Activated naive CD4-positive, alpha-beta T cell treated with anti-CD3 and anti-CD28 coated beads, Interleukin-2, amount 50 U/mL, for 24 hours (primary cell): ENCODE measurements around the gene RCL1.
"Not testable (repeated sequence)": the region's sequence is repeated elsewhere in the genome, so short reads cannot be mapped to it uniquely, and the experiment has no call there.

Experiments used
- H3K27ac Mint-ChIP-seq: one replicate; pipeline ENCODE4 v1.8.0; 2021; ENCODE audit warnings: mild to moderate bottlenecking, mixed read lengths
- H3K27me3 Mint-ChIP-seq: one replicate; pipeline ENCODE4 v1.8.0; 2021; ENCODE audit warnings: mixed read lengths
- H3K36me3 Mint-ChIP-seq: one replicate; pipeline ENCODE4 v1.8.0; 2021; ENCODE audit warnings: mixed read lengths
- H3K4me1 Mint-ChIP-seq: one replicate; pipeline ENCODE4 v1.8.0; 2021; ENCODE audit warnings: mixed read lengths
- H3K4me3 Mint-ChIP-seq: one replicate; pipeline ENCODE4 v1.8.0; 2021; ENCODE audit warnings: mild to moderate bottlenecking, mixed read lengths
- H3K9me3 Mint-ChIP-seq: one replicate; pipeline ENCODE4 v1.8.0; 2021; ENCODE audit warnings: mixed read lengths

RCL1 gene, protein sequence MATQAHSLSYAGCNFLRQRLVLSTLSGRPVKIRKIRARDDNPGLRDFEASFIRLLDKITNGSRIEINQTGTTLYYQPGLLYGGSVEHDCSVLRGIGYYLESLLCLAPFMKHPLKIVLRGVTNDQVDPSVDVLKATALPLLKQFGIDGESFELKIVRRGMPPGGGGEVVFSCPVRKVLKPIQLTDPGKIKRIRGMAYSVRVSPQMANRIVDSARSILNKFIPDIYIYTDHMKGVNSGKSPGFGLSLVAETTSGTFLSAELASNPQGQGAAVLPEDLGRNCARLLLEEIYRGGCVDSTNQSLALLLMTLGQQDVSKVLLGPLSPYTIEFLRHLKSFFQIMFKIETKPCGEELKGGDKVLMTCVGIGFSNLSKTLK

DNA sequence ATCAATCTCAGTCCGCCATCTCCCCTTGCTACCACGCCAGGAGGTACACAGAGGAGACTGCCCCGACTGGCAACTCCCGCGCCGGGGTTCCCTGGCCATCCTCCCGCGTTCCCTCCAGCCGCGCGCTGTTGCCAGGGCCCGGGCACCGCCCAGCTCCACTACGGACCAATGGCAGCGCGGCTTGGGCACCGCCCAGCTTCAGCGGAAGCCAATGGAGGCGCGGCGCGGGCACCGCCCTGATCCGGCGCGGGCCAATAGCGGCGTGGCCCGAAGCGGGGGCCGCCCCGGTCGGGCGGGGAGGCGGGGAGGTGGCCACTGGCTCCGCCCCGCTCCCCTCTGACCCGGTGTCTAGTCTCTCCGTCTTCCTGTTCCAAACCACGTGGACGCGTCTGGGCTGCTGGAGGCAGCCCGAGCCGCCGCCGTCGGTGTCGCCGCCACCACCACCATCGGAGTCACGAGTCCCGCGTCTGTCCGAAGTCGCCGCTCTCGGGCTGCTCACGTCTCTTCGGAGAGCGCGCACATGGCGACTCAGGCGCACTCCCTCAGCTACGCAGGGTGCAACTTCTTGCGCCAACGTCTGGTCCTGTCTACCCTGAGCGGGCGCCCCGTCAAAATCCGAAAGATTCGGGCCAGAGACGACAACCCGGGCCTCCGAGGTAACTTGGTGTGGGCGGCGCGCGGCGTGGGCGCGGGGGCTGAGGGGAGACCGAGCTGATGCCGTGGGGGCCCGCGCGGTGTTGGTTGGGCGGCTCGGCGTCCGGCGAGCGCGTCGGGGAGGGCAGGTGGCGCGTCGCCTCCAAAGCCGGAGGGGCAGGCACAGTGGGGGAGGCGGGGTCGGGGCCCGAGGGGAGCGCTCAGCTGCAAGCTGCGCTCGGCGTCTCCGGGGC, at the start of gene RCL1:
TSS of gene RCL1 (plus strand) at position 373 of the 887 bp plus-strand sequence. CDS start at position 521, 148 bp downstream.
- peaks cover 10% of the 10 kb centered on the region for H3K36me3 Mint-ChIP-seq
- H3K27me3 Mint-ChIP-seq: no peaks in the 10 kb centered on the region
- peak within 1 kb of the TSS; percentile 97 for H3K27ac Mint-ChIP-seq
- H3K4me1 Mint-ChIP-seq: peaks cover 51% of the 10 kb centered on the region
- no peaks in the 10 kb centered on the region for H3K9me3 Mint-ChIP-seq
- H3K4me3 Mint-ChIP-seq: peak within 1 kb of the TSS; percentile 91

DNA sequence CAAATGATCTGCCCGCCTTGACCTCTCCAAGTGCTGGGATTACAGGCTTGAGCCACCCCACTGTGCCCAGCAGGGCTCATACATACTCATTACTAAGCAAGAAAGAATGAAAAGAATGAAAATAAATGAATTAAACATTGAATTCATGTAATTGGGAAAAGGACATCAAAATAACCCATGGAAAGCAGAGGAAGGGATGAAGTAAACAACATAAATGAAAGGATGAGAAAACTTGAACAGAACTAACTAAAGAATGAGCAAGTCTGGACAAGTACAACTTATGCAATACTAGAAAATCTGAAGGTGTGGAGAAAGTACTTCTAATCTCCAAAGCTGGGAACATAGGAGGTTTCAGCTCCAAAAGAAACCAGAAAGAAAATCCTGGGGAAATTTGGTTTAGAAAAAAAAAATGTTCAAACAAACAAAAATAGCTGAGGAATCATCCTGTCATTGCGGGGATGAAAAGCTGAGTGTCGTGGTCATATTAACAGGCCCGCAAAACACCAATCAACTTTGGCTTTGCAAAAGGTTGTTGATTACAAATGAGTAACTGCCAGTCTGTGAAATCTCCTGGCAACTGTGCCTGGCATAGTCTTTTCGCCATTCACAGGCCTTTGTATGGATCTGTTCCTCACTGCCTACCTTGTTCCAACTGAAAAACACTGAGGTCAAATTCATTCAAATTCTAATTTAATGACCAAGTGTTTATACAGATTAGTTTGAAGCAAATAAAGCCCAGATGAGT, 49.4 kb upstream of the RCL1 start:
- Mint-ChIP-seq H3K9me3 (no peaks in the 10 kb centered on the region), H3K36me3 (no peaks in the 10 kb centered on the region), H3K27me3 (no peaks in the 10 kb centered on the region), H3K4me3 (peak overlapping the region; percentile 16), H3K27ac (no peak overlapping the region), H3K4me1 (peaks cover 50% of the 10 kb centered on the region)

- Mint-ChIP-seq H3K9me3 (no peaks in the 10 kb centered on the region), H3K36me3 (no peaks in the 10 kb centered on the region), H3K4me1 (peaks cover 32% of the 10 kb centered on the region), H3K27ac (peak overlapping the region; percentile 76), H3K4me3 (no peak overlapping the region), H3K27me3 (no peaks in the 10 kb centered on the region)
Measured at GRCh38 chr9:4746278-4747030, 46.3 kb upstream of the RCL1 start.

- peaks cover 20% of the 10 kb centered on the region for H3K4me1 Mint-ChIP-seq
- H3K27ac Mint-ChIP-seq: peak overlapping the region; percentile 8
- H3K9me3 Mint-ChIP-seq: no peaks in the 10 kb centered on the region
- no peaks in the 10 kb centered on the region for H3K27me3 Mint-ChIP-seq
- H3K36me3 Mint-ChIP-seq: no peaks in the 10 kb centered on the region
- no peak overlapping the region for H3K4me3 Mint-ChIP-seq
Measured at GRCh38 chr9:4748612-4749011, 44.1 kb upstream of the RCL1 start.

DNA sequence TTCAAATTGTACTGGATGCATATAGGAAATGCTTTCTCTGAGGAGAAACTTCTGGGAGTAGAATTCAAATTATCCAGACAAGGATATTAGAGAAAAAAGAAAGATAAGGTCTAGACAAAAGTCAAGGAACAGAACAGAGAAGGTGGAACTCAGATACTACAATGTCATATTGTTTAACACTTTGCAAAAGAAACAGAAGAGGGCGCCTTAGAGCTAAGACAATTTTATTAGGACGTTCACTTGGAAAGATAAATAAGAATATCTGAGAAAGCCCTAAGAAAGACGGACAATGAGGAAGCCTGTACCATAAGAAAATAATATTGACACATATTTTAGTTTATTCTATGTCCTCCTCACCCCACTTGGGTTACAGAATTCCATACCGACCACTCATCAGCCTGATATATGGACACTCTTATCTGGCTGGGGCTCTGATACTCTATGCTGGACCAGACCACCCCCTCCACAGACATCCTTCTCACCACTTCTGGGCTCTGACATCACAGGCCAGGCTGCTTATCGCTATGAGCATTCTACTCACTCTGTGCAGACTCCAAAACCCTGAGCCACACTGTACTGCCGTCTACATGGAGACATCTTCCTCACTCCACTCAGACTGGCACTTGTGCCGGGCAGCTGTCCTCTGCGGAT, 42.6 kb upstream of the RCL1 start:
- Mint-ChIP-seq H3K4me1 (peaks cover 13% of the 10 kb centered on the region), H3K36me3 (no peaks in the 10 kb centered on the region), H3K9me3 (no peaks in the 10 kb centered on the region), H3K27me3 (no peaks in the 10 kb centered on the region), H3K4me3 (no peak overlapping the region), H3K27ac (no peak overlapping the region)

DNA sequence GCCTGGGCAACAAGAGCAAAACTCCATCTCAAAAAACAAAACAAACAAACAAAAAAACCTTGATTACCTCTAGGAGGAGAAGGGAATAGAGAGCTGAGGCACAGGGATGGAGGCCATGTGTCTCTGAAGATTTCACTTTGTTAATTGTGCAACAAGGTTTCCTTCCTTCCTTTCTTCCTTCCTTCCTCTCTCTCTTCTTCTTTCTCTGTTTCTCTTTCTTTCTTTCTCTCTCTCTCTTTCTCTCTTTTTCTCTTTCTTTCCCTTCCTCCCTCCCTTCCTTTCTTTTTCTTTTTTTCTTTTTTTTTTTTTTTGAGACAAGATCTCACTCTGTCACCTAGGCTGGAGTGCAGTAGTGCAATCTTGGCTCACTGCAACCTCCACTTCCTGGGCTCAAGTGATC, 38.2 kb upstream of the RCL1 start:
- not testable (repeated sequence) for H3K36me3 Mint-ChIP-seq, H3K4me1 Mint-ChIP-seq, H3K27me3 Mint-ChIP-seq, H3K4me3 Mint-ChIP-seq, H3K9me3 Mint-ChIP-seq, H3K27ac Mint-ChIP-seq

GRCh38 chr9:4755026-4755609, 37.6 kb upstream of the RCL1 start:
- Mint-ChIP-seq H3K36me3 (no peaks in the 10 kb centered on the region), H3K4me1 (no peaks in the 10 kb centered on the region), H3K4me3 (no peak overlapping the region), H3K27ac (no peak overlapping the region), H3K27me3 (no peaks in the 10 kb centered on the region), H3K9me3 (no peaks in the 10 kb centered on the region)

DNA sequence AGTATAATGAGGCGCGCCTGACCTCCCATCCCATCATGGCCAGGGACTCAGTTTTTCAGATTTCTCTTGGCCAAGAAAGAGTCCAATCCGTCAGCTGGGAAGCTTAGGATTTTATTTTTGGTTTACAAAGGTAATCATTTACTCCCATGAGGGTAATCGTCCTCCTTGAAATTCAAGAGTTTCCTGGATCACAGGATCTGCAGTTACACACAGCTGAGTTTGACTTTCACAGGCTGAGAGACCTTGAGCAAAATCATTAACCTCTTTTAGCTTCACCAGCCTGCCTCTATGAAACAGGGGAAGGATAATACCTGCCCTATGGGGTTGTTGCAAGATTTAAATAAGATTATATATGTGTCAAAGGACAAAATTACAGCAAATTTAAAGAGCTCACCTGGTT, 36.3 kb upstream of the RCL1 start:
- Mint-ChIP-seq H3K27ac (no peak overlapping the region), H3K9me3 (no peaks in the 10 kb centered on the region), H3K27me3 (no peaks in the 10 kb centered on the region), H3K4me3 (no peak overlapping the region), H3K4me1 (no peaks in the 10 kb centered on the region), H3K36me3 (peaks cover 1% of the 10 kb centered on the region)

GRCh38 chr9:4760122-4760521, 32.6 kb upstream of the RCL1 start:
- Mint-ChIP-seq H3K27ac (no peak overlapping the region), H3K4me3 (no peak overlapping the region), H3K9me3 (no peaks in the 10 kb centered on the region), H3K27me3 (no peaks in the 10 kb centered on the region), H3K36me3 (peaks cover 4% of the 10 kb centered on the region), H3K4me1 (peaks cover 8% of the 10 kb centered on the region)

DNA sequence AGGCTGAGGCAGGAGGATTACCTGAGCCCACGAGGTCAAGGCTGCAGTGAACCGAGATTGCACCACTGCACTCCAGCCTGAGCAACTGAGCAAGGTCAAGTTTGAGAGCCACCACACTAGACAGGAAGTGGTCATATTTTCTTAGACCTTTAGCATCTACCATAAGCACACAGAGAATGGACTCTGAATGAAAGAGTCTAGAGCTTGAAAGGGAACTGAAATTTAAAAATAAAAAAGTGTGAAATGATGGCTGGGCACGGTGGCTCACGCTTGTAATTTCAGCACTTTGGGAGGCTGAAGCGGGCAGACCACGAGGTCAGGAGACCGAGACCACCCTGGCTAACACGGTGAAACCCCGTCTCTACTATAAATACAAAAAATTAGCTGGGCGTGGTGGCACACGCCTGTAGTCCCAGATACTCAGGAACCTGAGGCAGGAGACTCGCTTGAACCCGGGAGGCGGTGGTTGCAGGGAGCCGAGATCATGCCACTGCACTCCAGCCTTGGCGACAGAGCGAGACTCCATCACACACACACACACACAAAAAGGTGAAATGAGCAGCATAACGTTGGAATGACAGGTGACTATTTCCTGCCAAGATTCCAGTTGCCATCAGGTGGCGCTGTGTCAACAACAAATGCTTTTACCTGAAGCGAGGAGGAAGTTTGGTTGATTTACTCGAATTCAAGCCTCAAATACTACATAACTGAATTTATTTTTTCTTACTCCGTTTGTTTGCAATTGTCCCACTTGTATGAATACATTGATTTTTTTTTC, 30.4 kb upstream of the RCL1 start:
- Mint-ChIP-seq H3K9me3 (no peaks in the 10 kb centered on the region), H3K4me1 (peaks cover 8% of the 10 kb centered on the region), H3K27me3 (no peaks in the 10 kb centered on the region), H3K4me3 (peak overlapping the region; percentile 72), H3K36me3 (peaks cover 4% of the 10 kb centered on the region), H3K27ac (peak overlapping the region; percentile 2)

DNA sequence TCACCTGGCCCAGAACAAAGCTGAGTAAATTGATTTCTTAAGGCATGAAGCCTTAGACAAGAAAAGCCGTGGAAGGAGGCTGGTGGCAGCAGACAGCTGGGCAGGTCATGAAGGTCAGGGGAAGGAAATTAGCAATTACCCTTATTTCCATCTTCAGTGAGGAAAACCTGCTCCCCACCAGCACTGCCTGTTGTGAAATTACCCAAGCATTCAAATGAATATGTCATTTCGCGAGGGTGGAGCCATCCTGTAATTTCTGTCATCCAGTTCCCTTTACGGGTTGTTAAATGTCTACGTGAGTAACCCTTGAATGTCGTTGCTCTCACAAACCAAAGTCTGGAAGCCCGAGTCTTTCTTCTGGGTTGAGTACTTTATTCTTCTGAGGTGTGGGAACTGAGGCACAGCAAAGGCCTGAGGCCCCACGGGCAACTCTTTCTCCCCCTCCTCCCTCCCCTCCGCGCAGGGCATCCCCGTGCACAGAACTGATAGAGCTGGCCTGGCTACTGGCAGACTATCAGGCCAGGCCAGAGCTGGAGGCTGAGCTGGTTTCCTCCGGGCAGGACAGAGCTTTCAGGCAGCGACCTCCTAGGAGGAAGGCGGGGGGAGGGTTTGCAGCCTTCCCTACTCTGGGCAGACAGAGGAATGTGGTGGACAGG, 29.7 kb upstream of the RCL1 start:
- Mint-ChIP-seq H3K9me3 (no peaks in the 10 kb centered on the region), H3K4me1 (peaks cover 8% of the 10 kb centered on the region), H3K27ac (peak overlapping the region; percentile 2), H3K36me3 (peaks cover 4% of the 10 kb centered on the region), H3K27me3 (no peaks in the 10 kb centered on the region), H3K4me3 (peak overlapping the region; percentile 72)

- no peaks in the 10 kb centered on the region for H3K27me3 Mint-ChIP-seq
- no peak overlapping the region for H3K27ac Mint-ChIP-seq
- peaks cover 8% of the 10 kb centered on the region for H3K4me1 Mint-ChIP-seq
- H3K9me3 Mint-ChIP-seq: no peaks in the 10 kb centered on the region
- peaks cover 4% of the 10 kb centered on the region for H3K36me3 Mint-ChIP-seq
- H3K4me3 Mint-ChIP-seq: no peak overlapping the region
Measured at GRCh38 chr9:4764033-4764432, 28.7 kb upstream of the RCL1 start.

- H3K4me1 Mint-ChIP-seq: no peaks in the 10 kb centered on the region
- H3K9me3 Mint-ChIP-seq: no peaks in the 10 kb centered on the region
- H3K4me3 Mint-ChIP-seq: no peak overlapping the region
- no peak overlapping the region for H3K27ac Mint-ChIP-seq
- H3K36me3 Mint-ChIP-seq: peaks cover 1% of the 10 kb centered on the region
- no peaks in the 10 kb centered on the region for H3K27me3 Mint-ChIP-seq
Measured at GRCh38 chr9:4768681-4769080, 24.1 kb upstream of the RCL1 start.
